ENCODE data around the gene TFDP1. TPM values are rescaled to one million over a fixed set of nuclear protein-coding genes. Genes with fewer than 3 reads are reported as not detected.

TFDP1 gene
- total RNA-seq, 4 donors from 2014 or later = 19.2 to 45.3 (median 34.1) TPM

- no peaks in the 10 kb centered on the region for H3K9me3 ChIP-seq
- H3K27me3 ChIP-seq = no peaks in the 10 kb centered on the region
- peaks cover 0 to 53% (median 0%) of the 10 kb centered on the region in 3 donors for H3K36me3 ChIP-seq
- H3K27ac ChIP-seq = no peak overlapping the region
- 64 to 72% methylated on average over 8 to 16 of the region's 21 CpGs for WGBS, 2 donors
- peaks cover 0 to 32% (median 17%) of the 10 kb centered on the region in 4 donors for H3K4me1 ChIP-seq
- DNase-seq (ENCODE audit: low spot score in 2 of 2) = no peak
- TF ChIP-seq POLR2A (IDR thresholded peaks at IDR 0.05) = no peak
- no peak for TF ChIP-seq EP300 (IDR thresholded peaks at IDR 0.05)
- no peak for TF ChIP-seq CTCF (IDR thresholded peaks at IDR 0.05)
- no peak overlapping the region for H3K4me3 ChIP-seq
Measured at GRCh38 chr13:113542751-113543424, 41.7 kb upstream of the TFDP1 start.

- H3K27ac ChIP-seq = no peak overlapping the region
- no peaks in the 10 kb centered on the region for H3K27me3 ChIP-seq
- H3K36me3 ChIP-seq = peaks cover 0 to 51% (median 0%) of the 10 kb centered on the region in 3 donors
- H3K4me1 ChIP-seq = peaks cover 0 to 44% (median 17%) of the 10 kb centered on the region in 4 donors
- DNase-seq (ENCODE audit: low spot score in 2 of 2) = no peak
- 87 to 92% methylated on average over 32 to 35 of the region's 37 CpGs for WGBS, 2 donors
- H3K9me3 ChIP-seq = no peaks in the 10 kb centered on the region
- H3K4me3 ChIP-seq = no peak overlapping the region
- TF ChIP-seq EP300 (IDR thresholded peaks at IDR 0.05) (no peak), POLR2A (IDR thresholded peaks at IDR 0.05) (no peak), CTCF (IDR thresholded peaks at IDR 0.05) (no peak)
Measured at GRCh38 chr13:113544071-113544891, 40.3 kb upstream of the TFDP1 start.

GRCh38 chr13:113544896-113545295, 39.7 kb upstream of the TFDP1 start:
- TF ChIP-seq CTCF (IDR thresholded peaks at IDR 0.05) (no peak), EP300 (IDR thresholded peaks at IDR 0.05) (no peak)
- H3K27ac ChIP-seq = peak overlapping the region in 2 of 4 donors; percentile 7 to 36
- peaks cover 0 to 48% (median 0%) of the 10 kb centered on the region in 3 donors for H3K36me3 ChIP-seq
- no peak overlapping the region for H3K4me3 ChIP-seq
- 87 to 91% methylated on average over 10 of the region's 10 CpGs for WGBS, 2 donors
- no peaks in the 10 kb centered on the region for H3K27me3 ChIP-seq
- no peaks in the 10 kb centered on the region for H3K9me3 ChIP-seq
- H3K4me1 ChIP-seq = peaks cover 0 to 44% (median 17%) of the 10 kb centered on the region in 4 donors
- DNase-seq (ENCODE audit: low spot score in 2 of 2) = no peak

GRCh38 chr13:113545455-113545930, 39.1 kb upstream of the TFDP1 start:
- Histone ChIP-seq H3K4me3 (no peak overlapping the region), H3K4me1 (peaks cover 0 to 44% (median 17%) of the 10 kb centered on the region in 4 donors), H3K27ac (peak overlapping the region in 3 of 4 donors; percentile 40 to 81 (median 80)), H3K36me3 (peaks cover 0 to 46% (median 0%) of the 10 kb centered on the region in 3 donors), H3K27me3 (no peaks in the 10 kb centered on the region), H3K9me3 (no peaks in the 10 kb centered on the region)
- WGBS, 2 donors = 45 to 54% methylated on average over 5 of the region's 5 CpGs
- TF ChIP-seq CTCF (IDR thresholded peaks at IDR 0.05) (no peak), POLR2A (IDR thresholded peaks at IDR 0.05) (no peak)
- no peak for DNase-seq (ENCODE audit: low spot score in 2 of 2)
